Stimulated activated CD4-positive, alpha-beta T cell treated with anti-CD3 and anti-CD28 coated beads, Interleukin-4, amount 100 ng/mL, for 4 hours (primary cell): ENCODE measurements around the gene CTBS.
A peak's percentile ranks its signal among the peaks of the same experiment; 100 is the strongest.
"Not testable (repeated sequence)": the region's sequence is repeated elsewhere in the genome, so short reads cannot be mapped to it uniquely, and the experiment has no call there.

Source experiments
- DNase-seq, 2 experiments: peaks; one replicate each; pipeline ENCODE4 v3.0.0-alpha.2; 2020

Gene CTBS

GRCh38 chr1:84583648-84584047 is 9.4 kb upstream of the CTBS start:
- DNase-seq, result no peak

GRCh38 chr1:84582802-84583587 is 8.8 kb upstream of the CTBS start:
- DNase-seq, result no peak

GRCh38 chr1:84581648-84582047 is 7.4 kb upstream of the CTBS start:
- no peak for DNase-seq

- DNase-seq, result no peak
Observed at GRCh38 chr1:84574936-84575335, 696 bp upstream of the CTBS start.

DNA sequence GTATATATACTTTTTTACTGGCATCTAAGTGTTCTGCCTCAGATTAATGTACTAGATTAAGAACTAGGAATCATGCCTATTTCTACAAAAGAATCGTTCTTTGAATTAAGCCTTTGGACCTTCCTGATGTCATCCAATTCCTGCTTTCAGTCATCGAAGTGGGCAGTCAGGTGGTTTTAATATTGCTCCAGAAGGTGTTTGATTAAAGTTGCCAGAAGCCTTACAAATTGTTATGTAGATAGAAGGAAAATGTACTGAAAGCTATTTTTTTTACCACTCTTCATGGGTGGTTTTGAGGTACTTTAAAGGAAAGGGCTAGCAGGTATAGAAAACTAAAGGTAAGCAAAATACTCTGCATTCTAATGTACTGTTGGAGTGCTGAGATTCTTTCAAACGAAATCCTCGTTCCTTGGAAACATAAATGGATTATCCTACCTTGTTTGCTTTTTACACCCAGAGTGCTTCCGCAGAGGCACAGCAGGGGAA is 716 bp downstream of the CTBS start:
- no peak for DNase-seq

DNA sequence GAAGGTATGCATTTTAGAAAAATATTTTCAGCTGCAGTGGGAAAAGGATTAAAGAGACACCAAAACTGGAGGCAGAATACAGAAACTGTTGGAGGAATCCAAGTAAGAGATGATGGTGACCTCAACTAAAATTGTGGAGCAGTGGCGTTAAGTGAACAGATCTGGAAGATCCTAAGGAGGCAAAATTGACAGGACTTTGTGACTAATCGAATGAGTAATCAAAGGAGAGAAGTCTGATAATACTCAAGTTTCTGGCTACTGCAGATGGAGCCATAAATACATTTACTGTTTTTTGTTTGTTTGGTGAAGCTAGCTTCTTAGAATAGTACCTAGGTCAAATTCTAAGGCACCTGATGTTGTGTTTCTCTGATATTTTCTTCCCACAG is 3.1 kb downstream of the CTBS start:
- DNase-seq, result no peak

GRCh38 chr1:84570436-84571149 is 3.6 kb downstream of the CTBS start:
- DNase-seq, result no peak

DNA sequence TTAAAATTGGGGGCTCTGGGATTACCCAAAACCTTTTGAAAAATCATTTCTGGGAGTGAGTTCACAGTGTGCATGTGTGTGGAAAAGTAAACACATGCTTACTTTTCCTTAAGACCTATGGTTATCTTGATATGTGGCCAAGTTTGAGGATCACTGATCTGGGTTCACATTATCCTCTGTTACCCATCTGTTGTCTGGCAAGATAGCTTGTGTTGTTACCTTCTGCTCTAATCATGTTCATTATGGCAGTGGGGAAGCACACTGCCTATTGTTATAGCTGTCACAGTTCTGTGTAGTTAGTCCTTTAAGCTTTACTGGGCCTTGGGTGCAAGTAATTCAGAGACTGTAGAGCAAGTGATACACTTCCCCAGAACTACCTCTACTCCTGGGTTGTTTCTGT is 5.0 kb downstream of the CTBS start:
- no peak for DNase-seq

DNA sequence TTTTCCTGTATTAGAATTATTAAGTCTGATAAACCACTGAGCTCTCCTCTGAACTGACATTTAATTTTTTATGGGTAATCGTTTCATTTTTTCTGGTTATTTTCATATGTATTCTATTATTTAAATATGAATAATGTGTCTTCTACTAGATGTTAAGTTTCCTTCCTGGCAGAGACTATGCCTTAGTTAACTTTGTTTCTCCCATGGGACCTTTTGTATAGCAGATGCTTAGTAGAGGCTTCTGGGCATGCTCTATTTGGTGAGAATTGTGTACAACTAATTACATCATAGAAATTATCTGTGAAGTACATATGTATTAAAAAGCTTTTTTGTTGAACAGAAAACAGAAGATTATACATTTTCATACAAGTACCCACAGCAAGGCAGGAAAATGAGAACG is 23.4 kb downstream of the CTBS start:
- DNase-seq, result no peak

GRCh38 chr1:84541679-84542078 is 32.6 kb downstream of the CTBS start:
- no peak for DNase-seq

- no peak for DNase-seq
Observed at GRCh38 chr1:84540759-84541158, 33.5 kb downstream of the CTBS start.

GRCh38 chr1:84539972-84540371 is 34.3 kb downstream of the CTBS start:
- no peak for DNase-seq

- no peak for DNase-seq
Observed at GRCh38 chr1:84538599-84538998, 35.6 kb downstream of the CTBS start.

GRCh38 chr1:84525779-84526178 is 48.5 kb downstream of the CTBS start:
- DNase-seq, result no peak

- DNase-seq, result no peak
Observed at GRCh38 chr1:84524590-84524989, 49.6 kb downstream of the CTBS start.

DNA sequence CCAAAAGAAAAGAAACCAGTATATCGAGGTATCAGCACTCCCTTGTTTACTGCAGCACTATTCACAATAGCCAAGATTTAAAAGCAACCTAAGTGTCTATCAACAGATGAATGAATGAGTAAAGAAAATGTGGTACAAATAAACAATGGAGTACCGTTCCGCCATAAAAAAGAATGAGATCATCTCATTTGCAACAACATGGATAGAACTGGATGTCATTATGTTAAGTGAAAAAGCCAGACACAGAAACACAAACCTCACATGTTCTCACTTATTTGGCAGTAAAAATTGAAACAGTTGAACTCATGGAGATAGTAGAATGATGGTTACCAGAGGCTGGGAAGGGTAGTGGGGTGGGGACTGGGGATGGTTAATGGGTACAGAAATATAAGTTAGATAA is 63.6 kb downstream of the CTBS start:
- no peak for DNase-seq

GRCh38 chr1:84510165-84510564 is 64.1 kb downstream of the CTBS start:
- no peak for DNase-seq

DNA sequence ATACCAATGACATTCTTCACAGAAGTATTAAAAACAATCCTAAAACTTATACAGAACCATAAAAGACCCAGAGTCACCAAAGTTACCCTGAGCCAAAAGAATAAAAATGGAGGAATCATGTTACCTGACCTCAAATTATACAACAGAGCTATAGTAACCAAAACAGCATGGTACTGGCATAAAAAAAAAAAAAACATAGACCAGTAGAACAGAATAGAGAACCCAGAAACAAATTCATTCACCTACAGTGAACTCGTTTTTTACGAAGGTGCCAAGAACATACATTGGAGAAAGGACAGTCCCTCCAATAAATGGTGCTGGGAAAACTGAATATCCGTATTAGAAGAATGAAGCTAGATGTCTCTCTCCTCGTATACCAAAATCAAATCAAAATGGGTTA is 65.2 kb downstream of the CTBS start:
- no peak for DNase-seq

DNA sequence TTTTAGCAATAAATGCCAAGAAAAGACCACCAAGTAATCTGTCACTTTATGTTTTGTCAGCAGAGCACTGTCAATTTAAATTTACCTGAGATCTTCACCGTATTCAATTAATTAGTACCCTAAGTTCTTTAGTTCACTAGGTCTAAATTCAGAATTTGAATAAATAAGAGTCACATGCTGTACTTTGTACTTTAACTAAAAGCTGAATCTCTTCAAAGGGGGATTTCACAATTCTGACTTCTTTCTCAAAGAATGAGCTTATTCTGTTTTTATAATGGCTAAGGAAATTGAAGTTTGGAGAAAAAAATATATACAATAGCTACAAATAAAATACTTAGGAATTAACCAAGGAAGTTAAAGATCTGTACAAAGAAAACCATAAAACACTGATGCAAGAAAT is 65.7 kb downstream of the CTBS start:
- no peak for DNase-seq

- not testable (repeated sequence) for DNase-seq
Observed at GRCh38 chr1:84507887-84508286, 66.4 kb downstream of the CTBS start.

GRCh38 chr1:84506729-84507453 is 67.3 kb downstream of the CTBS start:
- no peak for DNase-seq

DNA sequence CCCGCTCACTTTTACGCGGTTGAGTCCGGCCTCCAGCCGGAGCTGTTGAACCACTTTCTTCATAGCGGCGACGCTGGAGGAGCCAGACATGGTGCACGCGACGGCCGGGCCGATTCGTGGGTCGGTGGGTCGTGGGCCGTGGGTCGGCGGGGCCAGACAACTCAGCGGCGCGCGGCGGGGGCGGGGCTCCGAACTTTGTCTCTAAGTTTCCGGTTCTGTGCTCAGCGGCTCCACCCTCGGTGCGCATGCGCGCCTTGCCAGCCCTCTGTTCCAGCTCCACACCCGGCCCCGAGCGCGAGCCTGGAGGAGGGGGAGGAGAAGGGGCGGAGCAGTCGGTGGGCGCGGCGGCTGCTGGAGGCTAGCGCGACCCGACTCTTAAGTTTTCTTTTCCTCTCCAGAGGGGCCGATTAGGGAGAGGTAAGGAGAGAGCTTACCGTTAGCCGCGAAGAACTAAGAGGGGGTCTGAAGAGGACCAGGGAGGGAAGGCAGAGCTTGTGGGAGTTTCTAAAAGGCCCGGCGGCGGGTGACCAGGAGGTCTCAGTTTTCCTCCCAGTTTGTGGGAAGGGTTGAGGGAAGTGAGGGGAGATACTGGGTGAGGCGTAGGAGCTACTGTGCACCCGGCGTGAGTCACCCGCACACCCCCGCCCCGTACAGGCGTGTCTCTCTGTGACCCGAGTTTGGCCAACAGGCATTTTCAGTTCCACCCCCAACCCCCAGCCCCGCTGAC is 68.1 kb downstream of the CTBS start, which contains the start of the genes GNG5 and SPATA1:
Gene GNG5, minus strand, starts transcription at position 580 of the 727 bp plus-strand sequence. Its CDS starts 490 bp downstream, at position 90.
Gene SPATA1, plus strand, starts transcription at position 385 of the 727 bp plus-strand sequence. CDS start 9,974 bp downstream, outside the sequence.
- peak; percentile 98 for DNase-seq
